DMS153 treated with DMSO at 0.1 percent for 48 hours (cell line): ENCODE data around the gene FSD1.
A peak's percentile ranks its signal among the peaks of the same experiment; 100 is the strongest.
"Not testable (repeated sequence)": the region's sequence is repeated elsewhere in the genome, so short reads cannot be mapped to it uniquely, and the experiment has no call there.

ENCODE experiments used
- DNase-seq: peaks from one replicate; lab custom pipeline; 2025; ENCODE audit not compliant: unreplicated experiment; lab: John Stamatoyannopoulos, UW

The FSD1 gene

DNA sequence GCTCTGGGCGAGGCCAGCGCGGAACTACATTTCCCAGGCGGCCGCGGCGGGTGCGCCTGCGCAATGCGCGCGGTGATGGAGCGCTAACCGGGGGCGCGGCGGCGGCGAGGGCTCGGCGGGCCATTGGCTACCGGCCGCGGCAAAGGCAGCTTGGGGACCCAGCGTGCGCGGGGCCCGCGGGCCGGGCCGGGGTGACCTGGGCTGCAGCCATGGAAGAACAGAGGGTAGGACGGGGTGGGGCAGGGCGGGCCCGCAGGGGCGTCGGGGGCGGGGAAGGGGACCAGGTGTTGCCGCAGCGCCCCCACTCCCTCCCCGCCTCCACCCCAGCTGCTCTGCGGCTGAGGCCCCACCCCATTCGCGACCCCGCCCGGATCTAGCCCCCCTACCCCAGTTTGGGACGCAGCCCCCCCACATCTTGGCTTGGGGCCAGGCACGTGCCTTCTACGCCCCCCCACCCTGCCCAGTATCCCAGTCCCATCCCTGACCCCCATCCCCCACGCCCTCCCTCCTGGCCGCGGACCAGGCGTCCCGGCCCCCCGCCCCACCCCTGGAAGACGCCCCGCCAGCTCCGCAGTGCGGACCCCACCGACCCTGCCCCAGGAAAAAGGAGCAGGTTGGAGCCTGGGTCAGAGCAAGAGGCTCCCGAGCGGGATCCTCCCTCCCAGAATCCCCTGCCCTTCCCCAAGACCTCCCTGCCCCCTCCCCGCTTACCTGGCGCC is at the start of gene FSD1:
FSD1 (plus strand) TSS at position 61 of the 719 bp plus-strand sequence; CDS start at position 210, 149 bp downstream.
- DNase-seq, result peak; percentile 18

DNA sequence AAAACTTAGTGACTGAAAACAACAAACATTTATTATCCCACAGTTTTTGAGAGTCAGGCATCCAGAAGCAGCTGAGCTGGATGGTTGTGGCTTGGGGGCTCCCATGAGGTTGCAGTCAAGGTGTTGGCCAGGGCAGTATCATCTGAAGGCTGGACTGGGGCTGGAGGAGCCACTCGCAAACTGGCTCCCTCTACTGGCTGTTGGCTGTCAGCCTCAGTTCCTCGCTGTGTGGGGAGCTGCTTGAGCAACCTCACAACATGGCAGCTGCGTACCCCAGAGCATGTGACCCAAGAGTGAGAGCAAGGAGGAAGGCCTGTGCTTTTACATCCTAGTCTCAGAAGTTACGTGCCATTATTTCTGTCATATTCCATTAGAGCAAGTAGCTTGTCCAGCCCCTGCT is 47.8 kb upstream of the FSD1 start:
- no peak for DNase-seq

DNA sequence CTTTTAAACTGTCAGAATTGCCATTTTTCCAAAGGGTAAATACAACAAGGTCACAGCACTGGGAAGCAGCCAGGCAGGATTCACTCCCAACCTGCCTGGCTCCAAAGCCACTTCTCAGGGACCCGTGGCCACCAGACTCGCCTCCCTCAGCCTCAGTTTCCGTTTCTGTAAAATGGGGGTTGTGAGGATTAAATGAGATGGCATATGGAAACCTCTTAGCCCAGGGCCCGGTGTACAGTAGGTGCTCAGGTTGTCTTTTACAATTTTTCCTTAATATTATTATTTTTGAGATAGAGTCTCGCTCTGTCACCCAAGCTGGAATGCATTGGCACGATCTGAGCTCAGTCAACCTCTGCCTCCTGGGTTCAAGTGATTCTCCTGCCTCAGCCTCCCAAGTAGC is 47.4 kb upstream of the FSD1 start:
- DNase-seq, result no peak

DNA sequence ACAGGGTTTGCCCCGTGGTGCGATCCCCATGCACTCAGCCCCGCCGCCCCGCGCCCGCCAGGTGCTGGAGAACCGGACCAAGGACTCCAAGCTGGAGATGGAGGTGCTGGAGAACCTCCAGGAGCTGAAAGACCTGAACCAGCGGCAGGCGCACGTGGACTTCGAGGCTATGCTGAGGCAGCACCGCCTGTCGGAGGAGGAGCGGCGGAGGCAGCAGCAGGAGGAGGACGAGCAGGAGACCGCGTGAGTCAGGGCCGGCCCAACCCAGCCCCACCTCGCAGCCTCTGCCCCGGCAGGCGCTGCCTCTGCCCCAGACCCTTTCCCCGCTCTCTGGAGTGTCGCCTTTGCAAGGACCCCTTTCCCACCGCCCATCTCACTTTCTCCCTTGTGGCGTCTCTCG is 46.2 kb upstream of the FSD1 start:
- no peak for DNase-seq

DNA sequence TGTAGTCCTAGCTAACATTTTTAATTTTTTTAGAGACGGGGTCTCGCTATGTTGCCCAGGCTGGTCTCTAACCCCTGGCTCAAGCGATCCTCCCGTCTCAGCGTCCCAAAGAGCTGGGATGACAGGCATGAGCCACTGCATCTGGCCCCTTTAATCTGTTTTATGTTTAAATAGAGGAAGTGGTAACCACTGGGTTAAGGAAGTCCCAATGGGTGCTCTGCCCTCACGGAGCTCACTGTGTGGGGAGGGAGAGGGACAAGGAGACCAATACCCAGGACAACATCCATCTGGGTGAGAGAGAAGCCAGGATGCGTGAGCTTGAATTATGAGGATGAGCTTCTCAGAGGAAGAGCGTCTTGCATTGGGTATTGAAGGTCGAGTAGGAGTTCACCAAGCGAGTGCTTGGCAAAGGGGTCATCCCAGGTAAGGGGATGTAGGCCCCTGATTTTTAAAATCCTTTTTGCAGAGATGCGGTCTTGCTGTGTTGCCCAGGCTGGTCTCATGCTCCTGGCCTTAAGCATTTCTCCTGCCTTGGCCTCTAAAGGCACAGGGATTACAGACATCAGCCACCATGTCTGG is 43.7 kb upstream of the FSD1 start:
- no peak for DNase-seq

DNA sequence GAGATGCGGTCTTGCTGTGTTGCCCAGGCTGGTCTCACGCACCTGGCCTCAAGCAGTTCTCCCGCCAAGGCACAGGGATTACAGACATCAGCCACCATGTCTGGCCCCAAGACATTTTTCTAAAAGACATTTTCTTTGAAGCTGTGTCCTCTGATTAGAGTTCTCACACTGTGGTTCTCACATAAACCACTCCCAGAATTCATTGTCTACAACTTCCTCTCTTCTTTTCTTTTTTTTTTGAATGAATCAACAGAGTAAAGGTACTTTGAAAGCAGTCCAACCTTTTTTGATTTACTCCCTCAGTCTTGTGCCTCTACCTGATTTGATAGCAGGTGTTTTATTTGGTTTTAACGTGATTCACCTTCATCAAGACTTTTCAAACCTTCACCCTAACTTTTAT is 39.6 kb upstream of the FSD1 start:
- DNase-seq, result no peak

DNA sequence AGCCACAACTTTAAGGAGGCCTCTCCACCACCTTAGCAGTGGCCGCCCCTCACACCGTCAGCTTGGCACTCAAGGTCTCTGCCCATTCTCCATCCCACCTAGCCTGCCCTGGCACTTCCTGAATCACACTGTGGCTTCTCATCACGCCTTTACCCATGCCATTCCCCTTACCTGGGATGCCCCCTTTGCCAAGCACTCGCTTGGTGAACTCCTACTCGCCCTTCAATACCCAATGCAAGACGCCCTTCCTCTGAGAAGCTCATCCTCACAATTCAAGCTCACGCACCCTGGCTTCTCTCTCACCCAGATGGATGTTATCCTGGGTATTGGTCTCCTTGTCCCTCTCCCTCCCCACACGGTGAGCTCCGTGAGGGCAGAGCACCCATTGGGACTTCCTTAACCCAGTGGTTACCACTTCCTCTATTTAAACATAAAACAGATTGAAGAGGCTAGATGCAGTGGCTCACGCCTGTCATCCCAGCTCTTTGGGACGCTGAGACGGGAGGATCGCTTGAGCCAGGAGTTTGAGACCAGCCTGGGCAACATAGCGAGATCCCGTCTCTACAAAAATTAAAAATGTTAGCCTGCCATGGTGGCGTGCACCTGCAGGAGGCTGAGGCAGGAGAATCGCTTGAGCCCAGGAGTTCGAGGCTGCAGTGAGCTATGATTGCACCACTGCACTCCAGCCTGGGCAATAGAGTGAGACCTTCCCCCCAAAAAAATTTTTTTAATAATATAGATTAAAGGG is 38.0 kb upstream of the FSD1 start:
- DNase-seq, result no peak

DNA sequence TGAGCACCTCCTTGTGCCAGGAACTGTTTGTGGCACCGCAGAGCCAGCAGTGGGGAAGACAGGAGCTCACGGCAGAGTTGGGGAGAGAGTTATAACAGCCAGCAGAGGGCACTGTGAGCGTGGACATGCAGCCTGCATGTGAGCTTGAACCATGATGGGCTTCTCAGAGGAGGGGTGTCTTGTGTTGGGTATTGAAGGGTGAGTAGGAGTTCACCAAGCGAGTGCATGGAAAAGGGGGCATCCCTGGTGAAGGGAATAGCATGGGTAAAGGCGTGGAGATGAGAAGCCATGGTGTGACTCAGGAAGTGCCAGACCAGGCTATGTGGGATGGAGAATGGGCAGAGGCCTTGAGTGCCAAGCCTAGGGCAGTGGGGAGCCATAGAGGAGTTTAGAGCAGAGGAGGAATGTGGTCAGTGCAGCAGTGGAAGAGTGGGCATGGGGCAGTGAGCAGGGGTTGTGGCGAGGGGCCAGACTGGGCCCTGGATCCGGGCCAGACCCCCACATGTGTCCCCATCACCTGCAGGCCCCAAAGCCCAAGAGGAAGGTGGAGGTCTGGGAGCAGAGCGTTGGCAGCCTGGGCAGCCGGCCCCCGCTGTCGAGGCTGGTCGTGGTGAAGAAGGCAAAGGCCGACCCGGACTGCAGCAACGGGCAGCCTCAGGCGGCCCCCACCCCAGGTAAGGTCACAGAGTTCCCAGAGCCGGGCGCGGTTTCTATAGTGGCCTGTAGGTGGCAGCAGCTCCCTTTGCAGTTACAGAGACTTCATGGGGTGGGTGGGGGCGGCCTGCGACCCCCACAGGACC is 37.1 kb upstream of the FSD1 start:
- DNase-seq, result no peak

DNA sequence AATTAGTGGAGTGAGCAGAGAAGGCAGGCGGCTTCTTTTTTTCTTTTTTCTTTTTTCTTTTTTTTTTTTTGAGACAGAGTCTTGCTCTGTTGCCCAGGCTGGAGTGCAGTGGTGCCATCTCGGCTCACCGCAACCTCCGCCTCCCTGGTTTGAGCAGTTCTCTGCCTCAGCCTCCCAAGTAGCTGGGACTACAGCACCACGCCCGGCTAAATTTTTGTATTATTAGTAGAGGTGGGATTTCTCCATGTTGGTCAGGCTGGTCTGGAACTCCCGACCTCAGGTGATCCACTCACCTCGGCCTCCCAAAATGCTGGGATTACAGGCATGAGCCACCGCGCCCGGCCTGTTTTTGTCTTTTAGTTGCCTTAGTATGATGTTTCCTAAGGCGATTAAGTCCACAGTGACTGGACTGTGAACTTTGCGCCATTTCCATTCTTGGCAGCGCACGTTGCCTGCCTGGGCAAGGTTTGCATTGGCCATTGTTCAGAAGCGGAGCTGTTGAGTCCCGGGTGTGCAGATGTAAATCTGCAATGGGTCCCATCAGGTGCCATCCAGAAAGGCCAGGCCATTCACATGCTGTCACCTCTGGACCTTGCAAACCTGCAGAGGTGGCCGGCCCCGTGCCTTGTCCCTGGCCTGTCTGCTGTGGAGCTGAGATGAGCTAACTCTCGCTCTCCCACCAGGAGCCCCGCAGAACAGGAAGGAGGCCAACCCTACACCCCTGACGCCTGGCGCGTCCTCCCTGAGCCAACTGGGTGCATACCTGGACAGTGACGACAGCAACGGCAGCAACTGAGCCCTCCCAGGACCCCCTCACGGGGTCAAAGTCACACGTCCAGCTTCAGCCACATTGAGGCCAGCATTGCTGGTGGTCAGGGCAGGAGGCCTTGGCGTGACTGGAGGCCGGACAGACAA is 36.2 kb upstream of the FSD1 start:
- no peak for DNase-seq

DNA sequence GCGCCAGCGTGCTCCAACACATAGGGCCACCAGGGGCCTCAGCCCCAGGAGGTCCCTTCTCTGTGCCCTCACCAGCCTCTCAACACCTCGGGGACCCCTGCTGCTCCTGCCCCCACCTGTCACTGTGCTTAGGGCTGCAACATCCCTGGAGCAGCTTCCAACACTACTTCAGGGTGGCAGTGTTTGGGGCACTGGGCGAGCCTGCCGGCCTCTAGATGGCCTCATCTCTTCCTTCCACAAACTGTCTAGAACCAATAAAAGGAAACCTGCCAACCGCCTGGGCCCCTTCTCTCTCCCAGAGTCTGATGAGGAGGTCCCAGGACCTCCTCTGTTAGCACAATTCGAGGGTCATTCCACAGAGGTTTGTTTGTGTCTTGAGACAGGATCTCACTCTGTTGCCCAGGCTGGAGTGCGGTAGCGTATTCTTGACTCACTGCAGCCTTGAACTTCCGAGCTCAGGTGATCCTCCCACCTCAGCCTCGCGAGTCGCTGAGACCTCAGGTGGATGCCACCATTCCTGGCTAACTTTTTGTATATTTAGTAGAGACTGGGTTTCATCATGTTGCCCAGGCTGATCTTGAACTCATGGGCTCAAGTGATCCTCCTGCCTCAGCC is 35.5 kb upstream of the FSD1 start:
- no peak for DNase-seq

DNA sequence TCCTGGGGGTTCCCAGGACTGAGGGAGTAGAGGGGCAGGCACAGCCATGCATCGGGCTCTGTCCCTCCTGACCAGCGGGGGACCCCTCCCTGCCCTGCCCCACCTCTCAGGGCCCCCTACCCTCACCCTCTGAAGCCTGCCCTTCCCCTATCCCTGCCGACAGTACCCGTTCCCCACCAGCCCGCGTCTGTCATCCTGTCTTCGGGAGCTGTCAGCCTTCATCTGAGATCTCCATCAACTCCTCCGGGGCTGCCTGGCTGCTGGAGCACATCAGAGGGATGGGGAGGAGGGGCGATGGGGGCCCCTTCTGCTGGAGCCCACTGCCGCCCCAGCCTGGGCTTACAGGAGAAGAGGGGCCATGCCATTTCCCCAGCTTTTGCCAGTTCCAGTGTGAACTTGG is 31.5 kb upstream of the FSD1 start:
- no peak for DNase-seq

DNA sequence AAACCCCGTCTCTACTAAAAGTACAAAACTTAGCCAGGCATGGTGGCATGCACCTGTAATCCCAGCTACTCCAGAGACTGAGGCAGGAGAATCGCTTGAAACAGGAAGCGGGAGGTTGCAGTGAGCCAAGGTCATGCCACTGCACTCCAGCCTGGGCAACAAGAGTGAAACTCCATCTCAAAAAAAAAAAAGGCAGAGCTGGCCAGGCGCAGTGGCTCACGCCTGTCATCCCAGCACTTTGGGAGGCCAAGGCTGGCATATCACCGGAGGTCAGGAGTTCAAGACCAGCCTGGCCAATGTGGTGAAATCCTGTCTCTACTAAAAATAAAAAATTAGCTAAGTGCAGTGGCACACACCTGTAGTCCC is 30.1 kb upstream of the FSD1 start:
- DNase-seq, result not testable (repeated sequence)

DNA sequence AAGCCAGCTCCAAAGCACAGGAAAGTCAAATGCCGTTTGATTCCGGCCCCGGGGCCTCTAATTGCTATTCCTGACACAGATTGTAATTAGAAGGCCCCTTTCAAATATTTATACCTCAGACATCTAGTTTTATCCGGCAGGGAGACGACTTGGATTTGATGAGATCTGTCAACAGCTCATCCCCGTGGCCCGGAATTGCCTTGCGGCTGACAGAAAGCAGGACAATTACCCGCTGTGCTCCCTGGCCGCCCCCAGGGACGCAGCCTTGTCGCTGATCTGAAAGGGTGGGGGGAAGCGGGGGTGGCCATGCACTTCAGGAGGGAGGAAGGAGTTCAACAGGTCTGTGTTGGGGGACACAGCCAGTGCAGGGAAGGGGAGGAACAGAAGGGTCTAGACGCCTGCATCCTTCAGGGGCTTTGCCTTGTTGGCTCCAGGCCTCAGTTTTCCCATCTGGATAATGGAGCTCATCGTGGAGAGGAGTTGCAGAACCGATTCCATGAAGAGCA is 27.2 kb upstream of the FSD1 start:
- DNase-seq, result no peak

DNA sequence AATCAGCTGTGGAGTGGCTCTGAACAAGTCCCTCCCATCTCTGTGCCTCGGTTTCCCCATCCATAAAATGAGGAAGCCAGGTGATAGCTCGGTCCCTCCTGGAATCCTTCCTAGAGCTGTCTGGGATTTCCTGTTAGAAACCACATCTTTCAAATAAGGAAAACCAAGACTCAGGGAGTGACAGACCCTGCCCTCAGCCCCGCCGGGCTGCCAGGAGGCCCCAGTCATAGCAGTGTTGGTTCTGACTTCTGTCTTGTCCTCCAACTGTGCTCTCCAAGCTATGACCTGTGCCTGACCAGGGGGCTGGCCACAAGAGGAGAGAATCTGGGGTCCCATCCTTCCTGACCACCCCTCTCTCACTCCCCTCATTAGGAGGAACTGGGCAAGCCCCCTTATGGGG is 26.4 kb upstream of the FSD1 start:
- DNase-seq, result no peak

DNA sequence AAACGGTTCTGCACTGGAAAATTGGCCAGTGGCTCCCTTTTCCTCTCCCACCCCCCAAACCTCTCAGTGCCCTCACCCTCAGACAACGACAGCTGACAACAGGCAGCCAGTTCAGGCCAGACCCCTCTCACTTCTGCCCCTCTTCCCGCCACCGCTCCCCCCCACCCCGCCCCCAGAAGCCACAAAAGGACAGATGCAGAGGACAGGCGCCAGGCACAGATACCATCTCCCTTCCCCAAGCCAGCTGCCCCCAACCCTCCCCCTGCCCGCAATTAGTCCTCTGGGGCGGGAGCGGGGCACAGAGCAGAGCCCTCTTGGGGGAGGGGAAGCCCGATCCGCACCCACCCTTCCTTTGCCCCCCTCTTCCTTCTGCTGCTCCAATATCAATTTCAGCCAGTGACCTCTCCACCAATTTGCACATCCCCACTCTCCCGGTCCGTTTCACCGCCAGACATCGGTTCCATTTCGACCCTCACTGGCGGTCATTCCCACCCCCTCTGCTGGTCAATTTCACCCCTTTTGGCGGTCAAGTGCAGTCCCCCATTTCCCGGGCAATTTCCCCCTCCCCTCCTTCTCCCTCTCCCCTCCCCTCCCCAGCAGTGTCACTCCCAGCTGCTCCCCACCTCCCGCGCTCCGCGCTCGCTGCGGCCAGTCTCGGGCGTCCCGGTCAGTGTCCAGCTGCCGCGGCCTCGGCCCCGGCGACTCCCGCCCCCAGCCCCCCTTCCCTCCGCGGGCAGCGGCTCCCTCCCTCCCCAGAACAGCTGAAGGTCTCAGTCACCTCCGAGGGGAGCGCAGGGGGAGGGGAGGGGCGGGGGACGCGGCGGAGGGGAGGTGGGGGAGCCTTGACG is 25.8 kb upstream of the FSD1 start, which contains the start of gene SHD:
SHD (plus strand) TSS at position 848 of the 848 bp plus-strand sequence. CDS start 798 bp downstream, outside the sequence.
- DNase-seq, result no peak

DNA sequence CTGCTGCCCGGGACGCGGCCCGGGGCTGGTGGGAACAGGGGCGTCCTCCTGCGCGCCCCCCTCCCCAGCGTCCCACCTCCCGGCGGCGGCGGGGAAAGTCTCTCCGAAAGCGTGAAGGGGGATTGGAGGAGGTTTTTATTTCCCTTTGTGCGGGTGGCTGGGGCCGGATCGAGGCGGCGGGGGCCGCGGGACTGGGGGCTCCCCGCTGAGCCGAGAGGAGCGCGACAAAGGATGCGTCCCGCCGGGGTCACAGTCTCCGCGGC is 25.2 kb upstream of the FSD1 start:
- no peak for DNase-seq

DNA sequence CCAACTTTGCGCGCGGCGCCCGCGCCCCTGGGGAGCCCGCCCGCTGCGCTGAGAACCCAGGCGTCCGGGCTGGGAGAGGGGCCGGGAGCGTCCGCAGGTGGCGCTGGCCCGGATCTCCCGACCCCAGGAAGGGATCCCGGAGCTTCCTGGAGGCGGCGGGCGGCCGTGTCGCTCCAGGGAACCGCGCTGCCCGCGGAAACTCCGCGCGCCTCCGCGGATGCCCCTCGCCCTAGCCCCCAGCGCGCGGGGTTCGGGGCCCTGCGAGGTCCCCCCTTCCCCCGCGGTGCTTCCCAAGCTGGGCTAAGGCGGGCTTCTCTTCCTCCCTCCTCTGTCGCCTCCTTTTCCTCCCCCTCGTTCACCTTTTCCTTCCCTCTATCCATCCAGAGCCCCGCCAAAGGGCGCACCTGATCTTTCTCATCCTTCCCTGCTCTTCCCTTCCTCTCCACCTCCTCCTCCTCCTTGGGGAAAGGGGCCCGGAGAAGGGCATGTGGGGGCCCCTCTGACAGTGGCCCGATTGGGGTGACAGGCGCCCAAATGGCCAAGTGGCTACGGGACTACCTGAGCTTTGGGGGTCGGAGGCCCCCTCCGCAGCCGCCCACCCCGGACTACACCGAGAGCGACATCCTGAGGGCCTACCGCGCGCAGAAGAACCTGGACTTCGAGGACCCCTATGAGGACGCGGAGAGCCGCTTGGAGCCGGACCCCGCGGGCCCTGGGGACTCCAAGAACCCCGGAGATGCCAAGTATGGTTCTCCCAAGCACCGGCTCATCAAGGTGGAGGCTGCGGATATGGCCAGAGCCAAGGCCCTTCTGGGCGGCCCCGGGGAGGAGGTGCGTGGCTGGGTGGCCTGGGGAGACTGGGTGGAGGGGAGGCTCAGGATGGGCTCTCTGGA is 24.6 kb upstream of the FSD1 start:
- no peak for DNase-seq
